Memory B cell (primary cell): Measurements from ENCODE around the gene SLC20A1.
"Not testable (repeated sequence)": the region's sequence is repeated elsewhere in the genome, so short reads cannot be mapped to it uniquely, and the experiment has no call there.

ENCODE experiments used
- ATAC-seq: fragments of 150-1000 bp; cut with Tn5 transposase; 2 replicates; pipeline ENCODE4 v1.10.0; 2021; ENCODE audit warnings: low read depth, mild to moderate bottlenecking, moderate library complexity
- DNase-seq, 2 donors: peaks; one replicate each; pipeline ENCODE4 v3.0.0; 2022; ENCODE audit warnings: low spot score in 2 of 2
- H3K27ac Mint-ChIP-seq: one replicate; pipeline ENCODE4 v1.8.0; 2022; ENCODE audit warnings: mild to moderate bottlenecking, moderate library complexity, mixed read lengths
- H3K27me3 Mint-ChIP-seq: one replicate; pipeline ENCODE4 v1.8.0; 2022; ENCODE audit warnings: mixed read lengths
- H3K36me3 Mint-ChIP-seq: one replicate; pipeline ENCODE4 v1.8.0; 2022; ENCODE audit warnings: mild to moderate bottlenecking, mixed read lengths
- H3K4me1 Mint-ChIP-seq: one replicate; pipeline ENCODE4 v1.8.0; 2022; ENCODE audit warnings: mixed read lengths
- H3K4me3 Mint-ChIP-seq: one replicate; pipeline ENCODE4 v1.8.0; 2022; ENCODE audit warnings: mild to moderate bottlenecking, moderate library complexity, mixed read lengths
- H3K9me3 Mint-ChIP-seq: one replicate; pipeline ENCODE4 v1.8.0; 2022; ENCODE audit warnings: mixed read lengths

Gene SLC20A1

GRCh38 chr2:112615051-112615450 is 30.7 kb upstream of the SLC20A1 start:
- no peak overlapping the region for H3K4me3 Mint-ChIP-seq
- H3K27ac Mint-ChIP-seq: no peak overlapping the region
- peaks cover 2% of the 10 kb centered on the region for H3K36me3 Mint-ChIP-seq
- no peaks in the 10 kb centered on the region for H3K9me3 Mint-ChIP-seq
- no peak for DNase-seq
- no peaks in the 10 kb centered on the region for H3K4me1 Mint-ChIP-seq
- peaks cover 3% of the 10 kb centered on the region for H3K27me3 Mint-ChIP-seq
- ATAC-seq: no peak

- H3K36me3 Mint-ChIP-seq, H3K27ac Mint-ChIP-seq, H3K4me3 Mint-ChIP-seq, ATAC-seq, H3K4me1 Mint-ChIP-seq, H3K27me3 Mint-ChIP-seq, H3K9me3 Mint-ChIP-seq, DNase-seq: not testable (repeated sequence)
These were observed 29.9 kb upstream of the SLC20A1 start for GRCh38 chr2:112615798-112616197.

- no peaks in the 10 kb centered on the region for H3K9me3 Mint-ChIP-seq
- DNase-seq (no peak), ATAC-seq (no peak)
- H3K27me3 Mint-ChIP-seq: peaks cover 6% of the 10 kb centered on the region
- H3K4me1 Mint-ChIP-seq: no peaks in the 10 kb centered on the region
- no peak overlapping the region for H3K27ac Mint-ChIP-seq
- peaks cover 2% of the 10 kb centered on the region for H3K36me3 Mint-ChIP-seq
- no peak overlapping the region for H3K4me3 Mint-ChIP-seq
These were observed 27.4 kb upstream of the SLC20A1 start for GRCh38 chr2:112618383-112618782.

DNA sequence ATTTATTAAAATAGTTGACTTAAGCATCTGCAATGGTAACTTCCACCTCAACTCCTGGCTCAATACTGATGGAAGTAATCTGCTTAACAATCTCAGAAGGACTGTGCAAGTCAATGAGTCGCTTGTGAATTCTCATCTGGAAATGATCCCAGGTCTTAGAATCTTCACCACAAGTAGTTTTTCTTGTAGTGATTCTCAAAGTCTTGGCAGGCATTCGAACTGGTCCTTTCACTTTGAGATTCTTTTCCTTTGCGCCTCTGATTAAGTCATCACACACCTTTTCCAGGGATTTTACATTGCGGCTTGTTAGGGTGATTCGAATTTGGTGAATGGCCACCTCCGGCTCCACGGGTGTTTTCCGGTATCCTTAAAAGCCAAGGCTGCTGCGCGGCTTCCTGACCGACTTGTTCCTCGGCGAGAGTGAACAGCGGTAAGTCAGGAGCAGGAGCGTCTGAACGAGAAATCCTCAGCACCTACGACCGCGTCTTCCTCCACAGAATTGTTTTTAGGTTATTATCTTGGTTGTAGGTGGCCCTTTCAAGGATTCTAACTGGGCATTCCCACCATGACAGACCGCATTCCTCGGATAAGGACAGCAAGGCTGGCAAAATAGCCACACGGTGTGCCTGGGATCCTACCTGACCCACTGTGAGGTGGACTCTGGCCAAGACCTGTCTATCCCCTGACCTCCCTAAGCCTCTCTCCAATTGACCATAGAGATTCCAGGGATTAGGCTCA is 23.8 kb upstream of the SLC20A1 start:
- Mint-ChIP-seq H3K4me1 (peaks cover 6% of the 10 kb centered on the region), H3K36me3 (no peaks in the 10 kb centered on the region), H3K9me3 (no peaks in the 10 kb centered on the region), H3K27ac (no peak overlapping the region), H3K27me3 (peaks cover 3% of the 10 kb centered on the region), H3K4me3 (no peak overlapping the region)
- no peak for ATAC-seq
- DNase-seq: no peak

DNA sequence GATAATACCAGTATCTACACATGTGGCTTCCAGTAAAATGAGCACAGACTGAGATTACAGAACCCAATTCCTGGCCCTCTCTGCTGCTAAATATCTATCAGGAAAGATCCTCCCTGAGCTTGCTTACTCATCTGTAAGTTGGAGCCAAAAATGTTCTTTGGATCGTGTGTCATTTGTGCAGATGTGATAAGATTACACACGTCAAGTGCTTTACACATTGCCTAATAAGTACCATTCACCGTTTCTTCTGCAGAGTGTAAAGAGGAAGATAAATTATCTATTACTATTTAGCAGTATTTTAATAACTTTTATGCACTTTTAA is 23.2 kb upstream of the SLC20A1 start:
- Mint-ChIP-seq H3K36me3 (no peaks in the 10 kb centered on the region), H3K4me3 (no peak overlapping the region), H3K4me1 (peaks cover 7% of the 10 kb centered on the region), H3K9me3 (no peaks in the 10 kb centered on the region), H3K27me3 (peaks cover 3% of the 10 kb centered on the region), H3K27ac (no peak overlapping the region)
- DNase-seq (no peak), ATAC-seq (no peak)

- no peak overlapping the region for H3K27ac Mint-ChIP-seq
- peaks cover 7% of the 10 kb centered on the region for H3K4me1 Mint-ChIP-seq
- H3K4me3 Mint-ChIP-seq: no peak overlapping the region
- peaks cover 3% of the 10 kb centered on the region for H3K27me3 Mint-ChIP-seq
- ATAC-seq: peak; percentile 64
- DNase-seq: no peak
- no peaks in the 10 kb centered on the region for H3K36me3 Mint-ChIP-seq
- H3K9me3 Mint-ChIP-seq: no peaks in the 10 kb centered on the region
These were observed 21.6 kb upstream of the SLC20A1 start for GRCh38 chr2:112623913-112624777.

GRCh38 chr2:112625474-112626114 is 20.1 kb upstream of the SLC20A1 start:
- H3K4me1 Mint-ChIP-seq: peaks cover 7% of the 10 kb centered on the region
- no peaks in the 10 kb centered on the region for H3K36me3 Mint-ChIP-seq
- H3K27ac Mint-ChIP-seq: no peak overlapping the region
- H3K27me3 Mint-ChIP-seq: peaks cover 3% of the 10 kb centered on the region
- no peaks in the 10 kb centered on the region for H3K9me3 Mint-ChIP-seq
- DNase-seq: no peak
- no peak for ATAC-seq
- no peak overlapping the region for H3K4me3 Mint-ChIP-seq

DNA sequence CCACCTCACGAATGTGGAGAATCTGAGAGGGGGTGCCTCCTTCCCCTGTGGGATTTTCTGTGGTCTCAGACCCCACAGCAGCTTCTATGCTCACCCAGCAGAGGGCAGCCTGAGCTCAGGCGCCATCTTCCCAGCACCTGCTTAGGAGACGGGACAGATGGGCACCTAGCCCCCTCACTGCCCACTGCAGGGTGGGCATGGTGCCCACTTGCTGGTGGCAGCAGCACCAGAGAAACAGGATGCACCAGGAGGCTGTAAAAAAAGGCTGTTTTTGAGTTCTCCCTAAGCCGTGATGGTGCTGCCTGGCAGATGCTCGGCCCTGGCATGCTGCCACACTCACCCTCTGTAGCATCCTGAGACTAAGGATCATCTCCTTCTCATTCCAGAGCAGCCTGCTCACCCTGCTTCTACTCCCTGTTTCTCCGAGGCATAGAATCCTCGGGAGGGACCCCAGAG is 19.1 kb upstream of the SLC20A1 start:
- Mint-ChIP-seq H3K9me3 (no peaks in the 10 kb centered on the region), H3K36me3 (no peaks in the 10 kb centered on the region), H3K4me1 (peaks cover 12% of the 10 kb centered on the region), H3K27ac (no peak overlapping the region), H3K27me3 (peaks cover 2% of the 10 kb centered on the region), H3K4me3 (peak overlapping the region; percentile 59)
- ATAC-seq (peak; percentile 82), DNase-seq (peak; percentile 47 to 60)

DNA sequence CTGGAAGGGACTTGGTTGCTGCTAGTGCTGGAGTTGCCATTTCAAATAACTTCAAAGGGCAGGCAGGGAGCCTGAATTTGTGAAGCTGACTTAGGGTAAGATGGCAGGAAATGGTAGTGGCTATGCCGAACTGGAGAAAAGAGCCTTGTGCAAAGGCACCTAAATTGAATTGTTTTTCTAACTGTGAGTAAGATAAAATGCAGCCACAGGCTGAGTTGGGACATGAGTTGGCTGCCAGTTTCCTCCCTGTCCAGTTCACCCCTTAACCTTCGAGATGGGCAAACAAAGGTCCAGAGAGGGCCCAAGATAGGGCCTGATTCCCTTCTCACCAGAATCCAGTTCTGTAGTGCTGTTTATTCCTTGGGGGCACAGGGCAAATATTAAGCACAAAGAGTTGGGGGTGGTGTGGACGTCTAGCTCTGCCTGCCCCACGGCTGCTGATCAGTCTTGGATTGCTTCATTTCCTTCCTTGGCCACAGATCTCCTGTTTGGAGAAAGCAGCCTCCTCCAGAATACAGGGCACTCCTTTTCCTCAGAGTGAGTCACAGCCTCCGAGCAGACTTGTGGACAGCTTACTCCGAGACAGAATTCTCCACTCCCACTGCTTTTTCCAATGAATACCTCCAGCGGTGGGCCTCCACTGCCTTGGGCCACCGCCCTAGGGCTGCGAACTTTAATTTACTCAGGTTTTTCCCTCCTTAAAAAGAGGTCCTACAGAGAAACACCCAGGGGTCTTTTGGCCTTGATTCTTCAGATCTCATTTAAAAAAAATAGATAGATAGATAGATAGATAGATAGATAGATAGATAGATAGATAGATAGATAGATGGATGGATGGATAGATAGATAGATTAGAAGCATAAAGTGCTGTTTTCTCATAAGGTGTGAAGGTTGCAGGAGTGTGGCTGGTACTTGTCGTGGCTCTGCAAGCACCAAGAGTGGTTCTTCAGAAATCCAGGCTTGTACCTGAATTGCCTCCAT is 18.4 kb upstream of the SLC20A1 start:
- no peaks in the 10 kb centered on the region for H3K27me3 Mint-ChIP-seq

GRCh38 chr2:112629224-112629623 is 16.5 kb upstream of the SLC20A1 start:
- Mint-ChIP-seq H3K27me3 (no peaks in the 10 kb centered on the region), H3K4me3 (no peak overlapping the region), H3K36me3 (no peaks in the 10 kb centered on the region), H3K4me1 (peaks cover 14% of the 10 kb centered on the region), H3K9me3 (no peaks in the 10 kb centered on the region), H3K27ac (no peak overlapping the region)
- DNase-seq (no peak), ATAC-seq (no peak)

More for the DNA sequence above, 18.4 kb upstream of the SLC20A1 start:
- peak overlapping the region; percentile 59 for H3K4me3 Mint-ChIP-seq
- DNase-seq: no peak
- no peaks in the 10 kb centered on the region for H3K9me3 Mint-ChIP-seq
- peaks cover 15% of the 10 kb centered on the region for H3K4me1 Mint-ChIP-seq
- no peak overlapping the region for H3K27ac Mint-ChIP-seq
- H3K36me3 Mint-ChIP-seq: no peaks in the 10 kb centered on the region
- ATAC-seq: no peak

DNA sequence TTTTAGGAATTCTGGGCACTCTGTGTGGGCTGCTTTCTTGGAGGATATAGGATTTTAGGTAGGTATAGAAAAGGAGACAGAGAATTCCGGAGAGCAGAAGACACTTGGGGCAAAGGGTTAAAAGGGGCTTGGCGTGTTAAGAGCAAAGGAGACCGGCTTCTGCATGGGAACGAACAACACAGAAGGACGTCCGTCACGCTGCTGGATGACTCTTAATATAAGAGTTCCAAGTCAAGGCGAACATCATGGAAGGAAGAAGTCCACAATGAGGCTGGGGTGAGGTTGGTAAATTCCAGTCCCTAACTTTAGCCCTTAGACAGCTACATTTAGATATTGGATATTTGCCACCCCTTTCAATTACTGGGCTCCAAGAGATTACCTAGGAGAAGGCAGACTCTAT is 15.9 kb upstream of the SLC20A1 start:
- Mint-ChIP-seq H3K4me3 (no peak overlapping the region), H3K27me3 (no peaks in the 10 kb centered on the region), H3K4me1 (peaks cover 12% of the 10 kb centered on the region), H3K9me3 (no peaks in the 10 kb centered on the region), H3K36me3 (no peaks in the 10 kb centered on the region), H3K27ac (no peak overlapping the region)
- no peak for ATAC-seq
- no peak for DNase-seq

- Mint-ChIP-seq H3K9me3 (peaks cover 3% of the 10 kb centered on the region), H3K27me3 (no peaks in the 10 kb centered on the region), H3K36me3 (peaks cover 3% of the 10 kb centered on the region), H3K4me1 (peaks cover 12% of the 10 kb centered on the region), H3K27ac (no peak overlapping the region), H3K4me3 (no peak overlapping the region)
- DNase-seq (no peak), ATAC-seq (no peak)
These were observed 15.5 kb upstream of the SLC20A1 start for GRCh38 chr2:112630268-112630667.

DNA sequence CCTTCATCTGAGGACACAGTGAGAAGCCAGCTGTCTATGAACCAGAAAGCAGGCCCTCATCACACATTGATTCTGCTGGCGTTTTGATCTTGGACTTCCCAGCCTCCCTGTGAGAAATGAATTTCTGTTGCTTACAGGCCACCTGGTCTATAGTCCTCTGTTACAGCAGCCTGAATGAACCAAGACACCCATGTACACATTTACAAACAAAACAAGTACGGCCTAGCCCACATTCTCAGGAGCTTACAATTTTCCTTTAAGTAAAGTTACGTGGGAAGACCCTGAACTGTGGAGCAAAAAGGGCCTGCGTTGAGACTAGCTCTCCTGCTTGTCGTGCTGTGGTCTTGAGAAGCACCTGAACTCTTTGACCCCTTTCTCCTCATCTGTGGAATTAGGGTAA is 12.0 kb upstream of the SLC20A1 start:
- Mint-ChIP-seq H3K36me3 (peaks cover 10% of the 10 kb centered on the region), H3K4me1 (peaks cover 19% of the 10 kb centered on the region), H3K4me3 (no peak overlapping the region), H3K9me3 (peaks cover 10% of the 10 kb centered on the region), H3K27me3 (no peaks in the 10 kb centered on the region), H3K27ac (no peak overlapping the region)
- ATAC-seq (no peak), DNase-seq (no peak)
